Stimulated activated naive B cell treated with anti-CD40 and anti-IgM and Interleukin-4, amounts not matched to agents 10 μg/mL and 1 μg/mL and 100 μg/mL, for 72 hours (primary cell): ENCODE data around the gene TACR2.

Experiments used
- ATAC-seq, 2 donors: fragments of 150-1000 bp; cut with Tn5 transposase; replicated peaks; 2 replicates each; pipeline ENCODE4 v1.10.0; 2021; ENCODE audit warnings: moderate library complexity in 1 of 2
- DNase-seq: peaks from one replicate; pipeline ENCODE4 v3.0.0; 2021
- H3K27ac Mint-ChIP-seq: one replicate; pipeline ENCODE4 v1.8.0; 2022; ENCODE audit warnings: mild to moderate bottlenecking, mixed read lengths
- H3K27me3 Mint-ChIP-seq, 2 donors: one replicate each; pipeline ENCODE4 v1.8.0; 2022; ENCODE audit warnings: mixed read lengths in 2 of 2
- H3K36me3 Mint-ChIP-seq, 2 donors: one replicate each; pipeline ENCODE4 v1.8.0; 2022; ENCODE audit warnings: mixed read lengths in 2 of 2, mild to moderate bottlenecking in 1 of 2
- H3K4me1 Mint-ChIP-seq, 2 donors: one replicate each; pipeline ENCODE4 v1.8.0; 2022; ENCODE audit warnings: mixed read lengths in 2 of 2, mild to moderate bottlenecking in 1 of 2
- H3K4me3 Mint-ChIP-seq, 2 donors: one replicate each; pipeline ENCODE4 v1.8.0; 2022; ENCODE audit warnings: mild to moderate bottlenecking in 2 of 2, mixed read lengths in 2 of 2, moderate library complexity in 1 of 2
- H3K9me3 Mint-ChIP-seq, 2 donors: one replicate each; pipeline ENCODE4 v1.8.0; 2022; ENCODE audit warnings: mixed read lengths in 2 of 2, mild to moderate bottlenecking in 1 of 2

TACR2 gene

GRCh38 chr10:69374931-69375306 lies 41.8 kb downstream of the TACR2 start:
- peaks cover 35 to 69% of the 10 kb centered on the region in 2 donors for H3K36me3 Mint-ChIP-seq

GRCh38 chr10:69374242-69374641 lies 42.5 kb downstream of the TACR2 start:
- DNase-seq (no peak), ATAC-seq (no peak)
- Mint-ChIP-seq H3K4me1 (peaks cover 5 to 13% of the 10 kb centered on the region in 2 donors), H3K27ac (no peak overlapping the region), H3K4me3 (no peak overlapping the region), H3K36me3 (peaks cover 38 to 72% of the 10 kb centered on the region in 2 donors), H3K27me3 (no peaks in the 10 kb centered on the region), H3K9me3 (no peaks in the 10 kb centered on the region)

More at GRCh38 chr10:69374931-69375306, 41.8 kb downstream of the TACR2 start:
- Mint-ChIP-seq H3K4me1 (peaks cover 5 to 13% of the 10 kb centered on the region in 2 donors), H3K9me3 (no peaks in the 10 kb centered on the region), H3K27me3 (no peaks in the 10 kb centered on the region), H3K4me3 (no peak overlapping the region), H3K27ac (no peak overlapping the region)
- DNase-seq (no peak), ATAC-seq (no peak)

GRCh38 chr10:69372126-69372980 lies 44.4 kb downstream of the TACR2 start:
- ATAC-seq (no peak), DNase-seq (no peak)
- H3K9me3 Mint-ChIP-seq: no peaks in the 10 kb centered on the region
- no peak overlapping the region for H3K27ac Mint-ChIP-seq
- peaks cover 46 to 65% of the 10 kb centered on the region in 2 donors for H3K36me3 Mint-ChIP-seq
- no peak overlapping the region for H3K4me3 Mint-ChIP-seq
- H3K27me3 Mint-ChIP-seq: no peaks in the 10 kb centered on the region
- H3K4me1 Mint-ChIP-seq: no peaks in the 10 kb centered on the region

- no peaks in the 10 kb centered on the region for H3K4me1 Mint-ChIP-seq
- H3K27ac Mint-ChIP-seq: no peak overlapping the region
- ATAC-seq (no peak), DNase-seq (no peak)
- H3K27me3 Mint-ChIP-seq: no peaks in the 10 kb centered on the region
- H3K9me3 Mint-ChIP-seq: no peaks in the 10 kb centered on the region
- H3K36me3 Mint-ChIP-seq: peaks cover 50 to 57% of the 10 kb centered on the region in 2 donors
- H3K4me3 Mint-ChIP-seq: no peak overlapping the region
Measured at GRCh38 chr10:69367469-69367868, 49.2 kb downstream of the TACR2 start.

GRCh38 chr10:69366738-69367137 lies 50.0 kb downstream of the TACR2 start:
- DNase-seq (no peak), ATAC-seq (no peak)
- Mint-ChIP-seq H3K27ac (no peak overlapping the region), H3K9me3 (no peaks in the 10 kb centered on the region), H3K27me3 (no peaks in the 10 kb centered on the region), H3K4me3 (no peak overlapping the region), H3K36me3 (peaks cover 44 to 51% of the 10 kb centered on the region in 2 donors), H3K4me1 (no peaks in the 10 kb centered on the region)

- peaks cover 0 to 6% of the 10 kb centered on the region in 2 donors for H3K4me1 Mint-ChIP-seq
- peaks cover 29 to 42% of the 10 kb centered on the region in 2 donors for H3K36me3 Mint-ChIP-seq
- no peaks in the 10 kb centered on the region for H3K27me3 Mint-ChIP-seq
- ATAC-seq: no peak
- no peak overlapping the region for H3K27ac Mint-ChIP-seq
- no peak overlapping the region for H3K4me3 Mint-ChIP-seq
- H3K9me3 Mint-ChIP-seq: no peaks in the 10 kb centered on the region
- no peak for DNase-seq
Measured at GRCh38 chr10:69364232-69364940, 52.3 kb downstream of the TACR2 start.

GRCh38 chr10:69363666-69364065 lies 53.1 kb downstream of the TACR2 start:
- Mint-ChIP-seq H3K27ac (no peak overlapping the region), H3K36me3 (peaks cover 24 to 37% of the 10 kb centered on the region in 2 donors), H3K4me1 (peaks cover 2 to 6% of the 10 kb centered on the region in 2 donors), H3K27me3 (no peaks in the 10 kb centered on the region), H3K9me3 (no peaks in the 10 kb centered on the region), H3K4me3 (no peak overlapping the region)
- DNase-seq (no peak), ATAC-seq (no peak)

- Mint-ChIP-seq H3K4me3 (no peak overlapping the region), H3K4me1 (peaks cover 6 to 7% of the 10 kb centered on the region in 2 donors)
Measured at GRCh38 chr10:69362471-69362954, 54.2 kb downstream of the TACR2 start.

GRCh38 chr10:69361303-69361614 lies 55.5 kb downstream of the TACR2 start:
- Mint-ChIP-seq H3K4me3 (no peak overlapping the region), H3K27ac (no peak overlapping the region), H3K36me3 (peaks cover 16 to 38% of the 10 kb centered on the region in 2 donors), H3K4me1 (peaks cover 6 to 7% of the 10 kb centered on the region in 2 donors), H3K27me3 (no peaks in the 10 kb centered on the region), H3K9me3 (no peaks in the 10 kb centered on the region)
- no peak for DNase-seq
- no peak for ATAC-seq

More at GRCh38 chr10:69362471-69362954, 54.2 kb downstream of the TACR2 start:
- DNase-seq (no peak), ATAC-seq (no peak)
- H3K36me3 Mint-ChIP-seq: peaks cover 21 to 38% of the 10 kb centered on the region in 2 donors
- H3K27me3 Mint-ChIP-seq: no peaks in the 10 kb centered on the region
- no peak overlapping the region for H3K27ac Mint-ChIP-seq
- no peaks in the 10 kb centered on the region for H3K9me3 Mint-ChIP-seq

- Mint-ChIP-seq H3K27me3 (no peaks in the 10 kb centered on the region), H3K27ac (no peak overlapping the region), H3K4me1 (peaks cover 6 to 7% of the 10 kb centered on the region in 2 donors), H3K36me3 (peaks cover 18 to 38% of the 10 kb centered on the region in 2 donors), H3K9me3 (no peaks in the 10 kb centered on the region), H3K4me3 (no peak overlapping the region)
- DNase-seq (no peak), ATAC-seq (no peak)
Measured at GRCh38 chr10:69360485-69361302, 56.0 kb downstream of the TACR2 start.

- ATAC-seq: no peak
- no peak overlapping the region for H3K4me3 Mint-ChIP-seq
Measured at GRCh38 chr10:69359594-69359993, 57.1 kb downstream of the TACR2 start.

GRCh38 chr10:69359148-69359547 lies 57.6 kb downstream of the TACR2 start:
- Mint-ChIP-seq H3K27ac (no peak overlapping the region), H3K4me1 (peaks cover 9 to 11% of the 10 kb centered on the region in 2 donors), H3K9me3 (no peaks in the 10 kb centered on the region)

More at GRCh38 chr10:69359594-69359993, 57.1 kb downstream of the TACR2 start:
- no peak overlapping the region for H3K27ac Mint-ChIP-seq
- no peak for DNase-seq
- H3K4me1 Mint-ChIP-seq: peaks cover 7% of the 10 kb centered on the region in 2 donors
- H3K27me3 Mint-ChIP-seq: no peaks in the 10 kb centered on the region
- no peaks in the 10 kb centered on the region for H3K9me3 Mint-ChIP-seq
- peaks cover 19 to 32% of the 10 kb centered on the region in 2 donors for H3K36me3 Mint-ChIP-seq

GRCh38 chr10:69358148-69358795 lies 58.4 kb downstream of the TACR2 start:
- H3K27me3 Mint-ChIP-seq: no peaks in the 10 kb centered on the region
- no peak overlapping the region for H3K27ac Mint-ChIP-seq
- peaks cover 0 to 3% of the 10 kb centered on the region in 2 donors for H3K9me3 Mint-ChIP-seq
- peaks cover 12 to 14% of the 10 kb centered on the region in 2 donors for H3K4me1 Mint-ChIP-seq
- DNase-seq (no peak), ATAC-seq (no peak)
- H3K4me3 Mint-ChIP-seq: no peak overlapping the region
- peaks cover 26 to 35% of the 10 kb centered on the region in 2 donors for H3K36me3 Mint-ChIP-seq

More at GRCh38 chr10:69359148-69359547, 57.6 kb downstream of the TACR2 start:
- no peak overlapping the region for H3K4me3 Mint-ChIP-seq
- H3K27me3 Mint-ChIP-seq: no peaks in the 10 kb centered on the region
- no peak for DNase-seq
- ATAC-seq: no peak
- peaks cover 21 to 32% of the 10 kb centered on the region in 2 donors for H3K36me3 Mint-ChIP-seq
